Muscle of leg (tissue), 11 donors: Measurements from ENCODE around the gene CRIP3. TPM values are rescaled to one million over a fixed set of nuclear protein-coding genes. Genes with fewer than 3 reads are reported as not detected.

Experiments used
- DNase-seq: peaks from one replicate; pipeline ENCODE4 v3.0.0; 2013
- H3K27ac ChIP-seq: one replicate; pipeline ENCODE4 v1.5.1; 2013; ENCODE audit warnings: mild to moderate bottlenecking, low read length, control low read depth
- H3K27me3 ChIP-seq: one replicate; pipeline ENCODE4 v1.6.1; 2013; ENCODE audit warnings: low read length; ENCODE audit not compliant: control insufficient read depth, insufficient read depth
- H3K36me3 ChIP-seq: one replicate; pipeline ENCODE4 v1.6.1; 2013; ENCODE audit warnings: low read length; ENCODE audit not compliant: control insufficient read depth, insufficient read depth
- H3K4me1 ChIP-seq: one replicate; pipeline ENCODE4 v1.6.1; 2013; ENCODE audit warnings: low read length; ENCODE audit not compliant: control insufficient read depth, insufficient read depth
- H3K4me3 ChIP-seq: one replicate; pipeline ENCODE4 v1.5.1; 2013; ENCODE audit warnings: low read length, control low read depth
- H3K9me3 ChIP-seq: replicated peaks from 2 replicates; pipeline ENCODE4 v1.6.1; 2013; ENCODE audit warnings: low read depth, low read length; ENCODE audit not compliant: control insufficient read depth
- WGBS: methylation state at CpG from one replicate; pipeline ENCODE4 v1.1.5; 2013; ENCODE audit warnings: missing lambda C conversion rate; ENCODE audit not compliant: insufficient coverage; 5-methylcytosine and 5-hydroxymethylcytosine counted together
- polyA plus RNA-seq, 8 donors: library from polyadenylated mRNA; unstranded; fragments of 120-200 nt; gene quantifications; one replicate each; pipeline versions ENCODE4 v1.2.1 to v1.2.3, GENCODE V29; 2013; ENCODE audit warnings: inconsistent platforms in 1 of 8, low replicate concordance in 1 of 8; ENCODE audit not compliant: insufficient read length in 8 of 8, insufficient read depth in 1 of 8
- total RNA-seq: library from RNA; stranded (reverse); fragments of 120-200 nt; gene quantifications from one replicate; pipeline ENCODE4 v1.2.4, GENCODE V29; 2013

The CRIP3 gene
- total and polyA plus RNA-seq, 9 donors: 0.64 to 2.6 (median 1.2) TPM

- 74% methylated on average over 5 of the region's 5 CpGs for WGBS
- no peak for DNase-seq
- no peaks in the 10 kb centered on the region for H3K36me3 ChIP-seq
- H3K27me3 ChIP-seq: peaks cover 7% of the 10 kb centered on the region
- H3K9me3 ChIP-seq: no peaks in the 10 kb centered on the region
- H3K27ac ChIP-seq: no peak overlapping the region
- H3K4me1 ChIP-seq: peaks cover 17% of the 10 kb centered on the region
- H3K4me3 ChIP-seq: no peak overlapping the region
These were observed 44.0 kb downstream of the CRIP3 start for GRCh38 chr6:43264599-43265145.

GRCh38 chr6:43263314-43264178 is 45.1 kb downstream of the CRIP3 start:
- WGBS: 41% methylated on average over 9 of the region's 12 CpGs
- H3K27me3 ChIP-seq: no peaks in the 10 kb centered on the region
- peak; percentile 70 for DNase-seq
- H3K9me3 ChIP-seq: no peaks in the 10 kb centered on the region
- H3K4me1 ChIP-seq: peaks cover 8% of the 10 kb centered on the region
- no peak overlapping the region for H3K27ac ChIP-seq
- no peaks in the 10 kb centered on the region for H3K36me3 ChIP-seq
- H3K4me3 ChIP-seq: no peak overlapping the region

DNA sequence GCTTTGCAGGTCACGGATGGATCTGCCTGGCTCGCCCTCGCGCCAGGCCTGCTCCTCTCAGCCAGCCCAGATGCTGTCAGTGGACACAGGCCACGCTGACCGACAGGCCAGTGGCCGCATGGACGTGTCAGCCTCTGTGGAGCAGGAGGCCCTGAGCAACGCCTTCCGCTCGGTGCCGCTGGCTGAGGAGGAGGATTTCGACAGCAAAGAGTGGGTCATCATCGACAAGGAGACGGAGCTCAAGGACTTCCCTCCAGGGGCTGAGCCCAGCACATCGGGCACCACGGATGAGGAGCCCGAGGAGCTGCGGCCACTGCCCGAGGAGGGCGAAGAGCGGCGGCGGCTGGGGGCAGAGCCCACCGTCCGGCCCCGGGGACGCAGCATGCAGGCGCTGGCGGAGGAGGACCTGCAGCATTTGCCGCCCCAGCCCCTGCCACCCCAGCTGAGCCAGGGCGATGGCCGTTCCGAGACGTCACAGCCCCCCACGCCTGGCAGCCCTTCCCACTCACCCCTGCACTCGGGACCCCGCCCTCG is 45.8 kb downstream of the CRIP3 start:
- no peak for DNase-seq
- Histone ChIP-seq H3K36me3 (no peaks in the 10 kb centered on the region), H3K27ac (no peak overlapping the region), H3K4me3 (no peak overlapping the region), H3K27me3 (no peaks in the 10 kb centered on the region), H3K9me3 (no peaks in the 10 kb centered on the region), H3K4me1 (peaks cover under 1% of the 10 kb centered on the region)
- WGBS: 90% methylated on average over 34 of the region's 39 CpGs

GRCh38 chr6:43262000-43262779 is 46.4 kb downstream of the CRIP3 start:
- no peaks in the 10 kb centered on the region for H3K36me3 ChIP-seq

GRCh38 chr6:43261198-43261597 is 47.4 kb downstream of the CRIP3 start:
- H3K4me3 ChIP-seq: no peak overlapping the region
- WGBS: no CpG with 5 or more reads among the region's 5 CpGs
- no peaks in the 10 kb centered on the region for H3K36me3 ChIP-seq
- H3K27me3 ChIP-seq: no peaks in the 10 kb centered on the region
- H3K4me1 ChIP-seq: no peaks in the 10 kb centered on the region
- DNase-seq: no peak
- H3K27ac ChIP-seq: no peak overlapping the region
- H3K9me3 ChIP-seq: no peaks in the 10 kb centered on the region

More at GRCh38 chr6:43262000-43262779, 46.4 kb downstream of the CRIP3 start:
- 69% methylated on average over 14 of the region's 14 CpGs for WGBS
- H3K27me3 ChIP-seq: no peaks in the 10 kb centered on the region
- H3K27ac ChIP-seq: no peak overlapping the region
- no peak overlapping the region for H3K4me3 ChIP-seq
- no peak for DNase-seq
- H3K9me3 ChIP-seq: no peaks in the 10 kb centered on the region
- H3K4me1 ChIP-seq: no peaks in the 10 kb centered on the region

GRCh38 chr6:43260791-43261190 is 47.8 kb downstream of the CRIP3 start:
- Histone ChIP-seq H3K27me3 (no peaks in the 10 kb centered on the region), H3K36me3 (no peaks in the 10 kb centered on the region), H3K27ac (no peak overlapping the region), H3K4me3 (no peak overlapping the region), H3K9me3 (no peaks in the 10 kb centered on the region), H3K4me1 (no peaks in the 10 kb centered on the region)
- 82% methylated on average over 3 of the region's 4 CpGs for WGBS
- DNase-seq: no peak

- DNase-seq: no peak
- Histone ChIP-seq H3K36me3 (no peaks in the 10 kb centered on the region), H3K27me3 (no peaks in the 10 kb centered on the region), H3K27ac (no peak overlapping the region), H3K4me3 (no peak overlapping the region), H3K4me1 (no peaks in the 10 kb centered on the region), H3K9me3 (no peaks in the 10 kb centered on the region)
- 89% methylated on average over 17 of the region's 30 CpGs for WGBS
These were observed 49.6 kb downstream of the CRIP3 start for GRCh38 chr6:43258807-43259686.

GRCh38 chr6:43258180-43258579 is 50.4 kb downstream of the CRIP3 start:
- H3K36me3 ChIP-seq: no peaks in the 10 kb centered on the region
- H3K4me3 ChIP-seq: no peak overlapping the region
- peaks cover 2% of the 10 kb centered on the region for H3K27me3 ChIP-seq
- 28% methylated on average over 2 of the region's 4 CpGs for WGBS
- H3K4me1 ChIP-seq: no peaks in the 10 kb centered on the region
- H3K27ac ChIP-seq: no peak overlapping the region
- H3K9me3 ChIP-seq: no peaks in the 10 kb centered on the region
- DNase-seq: no peak

- no peak for DNase-seq
- Histone ChIP-seq H3K36me3 (no peaks in the 10 kb centered on the region), H3K27me3 (peaks cover 7% of the 10 kb centered on the region), H3K4me3 (no peak overlapping the region), H3K4me1 (no peaks in the 10 kb centered on the region), H3K9me3 (no peaks in the 10 kb centered on the region), H3K27ac (no peak overlapping the region)
- WGBS: 64% methylated on average over 8 of the region's 12 CpGs
These were observed 51.1 kb downstream of the CRIP3 start for GRCh38 chr6:43257367-43258145.
